AG20443 (cell line): ENCODE measurements around the gene GOLGA6L7.
A peak's percentile ranks its signal among the peaks of the same experiment; 100 is the strongest.
"Not testable (repeated sequence)": the region's sequence is repeated elsewhere in the genome, so short reads cannot be mapped to it uniquely, and the experiment has no call there.

Source experiments
- DNase-seq: peaks from one replicate; pipeline ENCODE4 v3.0.0; 2012; ENCODE audit warnings: low spot score, mixed read lengths

GOLGA6L7 gene

GRCh38 chr15:28843520-28843919 is 4.9 kb downstream of the GOLGA6L7 start:
- not testable (repeated sequence) for DNase-seq

- not testable (repeated sequence) for DNase-seq
These were observed 6.2 kb downstream of the GOLGA6L7 start for GRCh38 chr15:28842210-28842609.

GRCh38 chr15:28840285-28840684 is 8.2 kb downstream of the GOLGA6L7 start:
- DNase-seq: not testable (repeated sequence)

- not testable (repeated sequence) for DNase-seq
These were observed 13.4 kb downstream of the GOLGA6L7 start for GRCh38 chr15:28834957-28835585.

- peak; percentile 65 for DNase-seq
These were observed 16.4 kb downstream of the GOLGA6L7 start for GRCh38 chr15:28831897-28832587.

GRCh38 chr15:28821420-28821819 is 27.0 kb downstream of the GOLGA6L7 start:
- not testable (repeated sequence) for DNase-seq

GRCh38 chr15:28819930-28820295 is 28.5 kb downstream of the GOLGA6L7 start:
- not testable (repeated sequence) for DNase-seq

GRCh38 chr15:28819019-28819929 is 29.2 kb downstream of the GOLGA6L7 start:
- not testable (repeated sequence) for DNase-seq

- not testable (repeated sequence) for DNase-seq
These were observed 30.3 kb downstream of the GOLGA6L7 start for GRCh38 chr15:28818168-28818567.

- DNase-seq: not testable (repeated sequence)
These were observed 34.4 kb downstream of the GOLGA6L7 start for GRCh38 chr15:28814059-28814458.

GRCh38 chr15:28813392-28813791 is 35.1 kb downstream of the GOLGA6L7 start:
- not testable (repeated sequence) for DNase-seq

GRCh38 chr15:28811852-28812550 is 36.4 kb downstream of the GOLGA6L7 start:
- not testable (repeated sequence) for DNase-seq

GRCh38 chr15:28810444-28810843 is 38.0 kb downstream of the GOLGA6L7 start:
- DNase-seq: not testable (repeated sequence)

GRCh38 chr15:28808136-28808535 is 40.3 kb downstream of the GOLGA6L7 start:
- not testable (repeated sequence) for DNase-seq

- DNase-seq: not testable (repeated sequence)
These were observed 48.1 kb downstream of the GOLGA6L7 start for GRCh38 chr15:28800366-28800765.

GRCh38 chr15:28798234-28798633 is 50.2 kb downstream of the GOLGA6L7 start:
- not testable (repeated sequence) for DNase-seq

GRCh38 chr15:28794231-28794630 is 54.2 kb downstream of the GOLGA6L7 start:
- DNase-seq: not testable (repeated sequence)
